Spinal cord (tissue), 10 donors: ENCODE data around the gene PDE11A. TPM values are rescaled to one million over a fixed set of nuclear protein-coding genes. Genes with fewer than 3 reads are reported as not detected.
"Not testable (repeated sequence)": the region's sequence is repeated elsewhere in the genome, so short reads cannot be mapped to it uniquely, and the experiment has no call there.

Experiments
- DNase-seq, 6 donors: peaks; one replicate each; pipeline versions ENCODE4 v3.0.0 to v3.0.0-alpha.2; 2013 to 2015; ENCODE audit warnings: low spot score in 6 of 6, low read depth in 4 of 6
- H3K27ac ChIP-seq: one replicate; pipeline ENCODE4 v1.5.1; 2013; ENCODE audit warnings: low read depth, low read length, control low read depth
- H3K27me3 ChIP-seq: one replicate; pipeline ENCODE4 v1.6.1; 2013; ENCODE audit warnings: low read length; ENCODE audit not compliant: control insufficient read depth, insufficient read depth
- H3K36me3 ChIP-seq: one replicate; pipeline ENCODE4 v1.6.1; 2013; ENCODE audit warnings: low read length; ENCODE audit not compliant: control insufficient read depth, insufficient read depth
- H3K4me1 ChIP-seq: one replicate; pipeline ENCODE4 v1.6.1; 2013; ENCODE audit warnings: low read length; ENCODE audit not compliant: control insufficient read depth, insufficient read depth
- H3K4me3 ChIP-seq: one replicate; pipeline ENCODE4 v1.5.1; 2013; ENCODE audit warnings: low read depth, low read length, control low read depth
- H3K9me3 ChIP-seq: one replicate; pipeline ENCODE4 v1.6.1; 2013; ENCODE audit warnings: low read length; ENCODE audit not compliant: control insufficient read depth, insufficient read depth
- WGBS: methylation state at CpG from one replicate; pipeline ENCODE4 v1.1.5; 2013; ENCODE audit warnings: missing lambda C conversion rate; ENCODE audit not compliant: insufficient coverage; 5-methylcytosine and 5-hydroxymethylcytosine counted together
- polyA plus RNA-seq, 2 donors: library from polyadenylated mRNA; unstranded; fragments of 120-200 nt; gene quantifications; one replicate each; pipeline ENCODE4 v1.2.1, GENCODE V29; 2013; ENCODE audit not compliant: insufficient read length in 2 of 2
- total RNA-seq, 2 donors: library from RNA; depleted of rRNA in 1 of 2; stranded (reverse); fragments of 120-200 nt in 1 of 2; fragments of >200 nt in 1 of 2; gene quantifications; one replicate each; pipeline versions ENCODE4 v1.2.3 to v1.2.4, GENCODE V29; 2013 to 2014
- donor health status: healthy.

Gene PDE11A
- total and polyA plus RNA-seq, 4 donors: 1.9 to 6.5 (median 2.1) TPM

DNA sequence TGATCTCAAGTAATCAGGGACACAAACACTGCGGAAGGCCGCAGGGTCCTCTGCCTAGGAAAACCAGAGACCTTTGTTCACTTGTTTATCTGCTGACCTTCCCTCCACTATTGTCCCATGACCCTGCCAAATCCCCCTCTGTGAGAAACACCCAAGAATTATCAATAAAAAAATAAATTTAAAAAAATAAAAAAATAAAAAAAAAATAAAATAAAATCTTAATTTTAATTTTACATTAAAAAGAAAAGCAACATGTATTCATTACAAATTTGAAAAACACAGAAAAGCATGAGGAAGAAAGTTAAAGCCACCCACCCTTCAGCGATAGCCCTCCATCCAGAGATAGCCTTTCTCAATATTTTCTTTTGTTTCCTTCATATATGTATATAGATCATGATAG, 125.0 kb downstream of the PDE11A start:
- H3K27ac ChIP-seq, DNase-seq, H3K4me1 ChIP-seq, H3K36me3 ChIP-seq, H3K27me3 ChIP-seq, H3K9me3 ChIP-seq, H3K4me3 ChIP-seq: not testable (repeated sequence)
- WGBS: no CpG with 5 or more reads among the region's 3 CpGs

DNA sequence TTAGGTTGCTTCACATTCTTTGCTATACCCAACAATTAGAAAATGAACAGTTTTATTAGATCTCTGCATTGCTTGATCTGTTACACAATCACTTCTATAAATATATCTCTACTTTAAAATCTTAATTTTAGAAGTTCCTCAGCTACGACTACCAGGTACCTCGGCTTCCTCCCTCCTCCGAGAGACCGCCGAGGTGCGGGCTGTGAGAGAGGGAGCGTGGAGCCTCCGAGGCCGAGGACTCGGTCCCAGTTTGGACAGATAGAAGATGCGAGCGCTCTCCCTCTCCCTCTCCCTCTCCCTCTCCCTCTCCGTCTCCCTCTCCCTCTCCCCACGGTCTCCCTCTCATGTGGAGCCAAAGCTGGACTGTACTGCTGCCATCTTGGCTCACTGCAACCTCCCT, 128.0 kb downstream of the PDE11A start:
- no CpG with 5 or more reads among the region's 14 CpGs for WGBS
- not testable (repeated sequence) for DNase-seq, H3K9me3 ChIP-seq, H3K36me3 ChIP-seq, H3K27ac ChIP-seq, H3K4me1 ChIP-seq, H3K27me3 ChIP-seq, H3K4me3 ChIP-seq

DNA sequence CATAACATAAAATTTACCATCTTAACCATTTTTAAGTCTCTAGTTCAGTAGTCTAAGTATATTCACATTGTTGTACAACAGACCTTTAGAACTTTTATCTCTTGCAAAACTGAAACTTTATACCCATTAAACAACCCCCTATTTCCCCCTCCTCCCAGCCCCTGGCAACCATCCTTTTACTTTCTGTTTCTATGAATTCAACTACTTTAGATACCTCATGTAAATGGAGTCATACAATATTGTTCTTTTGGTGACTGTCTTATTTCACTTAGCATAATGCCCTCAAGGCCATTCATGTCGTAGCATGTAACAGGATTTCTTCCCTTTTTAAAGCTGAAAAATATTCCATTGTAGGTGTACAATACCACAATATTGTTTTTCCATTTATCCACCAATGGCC, 129.8 kb downstream of the PDE11A start:
- WGBS: no CpG with 5 or more reads among the region's 1 CpG
- Histone ChIP-seq H3K27ac (no peak overlapping the region), H3K27me3 (no peaks in the 10 kb centered on the region), H3K4me1 (no peaks in the 10 kb centered on the region), H3K9me3 (no peaks in the 10 kb centered on the region), H3K4me3 (no peak overlapping the region), H3K36me3 (no peaks in the 10 kb centered on the region)
- DNase-seq: no peak

DNA sequence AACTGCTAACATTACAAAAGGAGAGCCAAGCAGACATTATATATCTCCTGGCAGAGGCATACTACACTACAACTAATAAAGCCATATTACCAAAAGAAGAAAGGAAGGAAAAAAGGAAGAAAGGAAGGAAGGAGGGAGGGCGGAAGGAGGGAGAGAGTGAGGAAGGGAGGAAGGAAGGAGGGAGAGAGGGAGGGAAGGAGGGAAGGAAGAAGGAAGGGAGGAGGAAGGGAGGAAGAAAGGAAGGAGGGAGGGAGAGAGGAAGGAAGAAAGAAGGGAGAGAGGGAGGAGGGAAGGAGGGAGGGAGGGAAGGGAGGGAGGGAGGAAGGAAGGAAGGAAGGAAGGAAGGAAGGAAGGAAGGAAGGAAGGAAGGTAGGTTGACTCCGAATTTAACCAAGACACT, 133.4 kb downstream of the PDE11A start:
- Histone ChIP-seq H3K4me3 (no peak overlapping the region), H3K36me3 (no peaks in the 10 kb centered on the region), H3K27me3 (no peaks in the 10 kb centered on the region), H3K9me3 (no peaks in the 10 kb centered on the region), H3K27ac (no peak overlapping the region), H3K4me1 (no peaks in the 10 kb centered on the region)
- WGBS: 92% methylated on average over 1 of the region's 2 CpGs
- no peak for DNase-seq

DNA sequence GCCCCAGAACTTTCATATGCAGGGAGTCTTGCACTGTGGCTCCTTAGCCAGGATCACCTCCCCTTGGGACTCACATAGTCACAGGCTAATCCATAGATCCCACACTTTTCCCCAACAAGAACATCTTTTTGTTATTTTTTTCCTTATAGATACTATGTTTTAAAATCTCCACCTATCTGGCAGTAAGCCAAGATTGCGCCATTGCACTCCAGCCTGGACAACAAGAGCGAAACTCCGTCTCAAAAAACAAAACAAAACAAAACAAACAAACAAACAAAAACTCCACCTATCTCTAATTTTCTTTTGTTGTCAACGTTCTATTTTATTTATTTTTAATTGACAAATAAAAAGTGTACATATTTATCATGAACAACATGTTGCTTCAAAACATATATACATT, 141.7 kb downstream of the PDE11A start:
- no CpG with 5 or more reads among the region's 4 CpGs for WGBS
- DNase-seq: no peak

DNA sequence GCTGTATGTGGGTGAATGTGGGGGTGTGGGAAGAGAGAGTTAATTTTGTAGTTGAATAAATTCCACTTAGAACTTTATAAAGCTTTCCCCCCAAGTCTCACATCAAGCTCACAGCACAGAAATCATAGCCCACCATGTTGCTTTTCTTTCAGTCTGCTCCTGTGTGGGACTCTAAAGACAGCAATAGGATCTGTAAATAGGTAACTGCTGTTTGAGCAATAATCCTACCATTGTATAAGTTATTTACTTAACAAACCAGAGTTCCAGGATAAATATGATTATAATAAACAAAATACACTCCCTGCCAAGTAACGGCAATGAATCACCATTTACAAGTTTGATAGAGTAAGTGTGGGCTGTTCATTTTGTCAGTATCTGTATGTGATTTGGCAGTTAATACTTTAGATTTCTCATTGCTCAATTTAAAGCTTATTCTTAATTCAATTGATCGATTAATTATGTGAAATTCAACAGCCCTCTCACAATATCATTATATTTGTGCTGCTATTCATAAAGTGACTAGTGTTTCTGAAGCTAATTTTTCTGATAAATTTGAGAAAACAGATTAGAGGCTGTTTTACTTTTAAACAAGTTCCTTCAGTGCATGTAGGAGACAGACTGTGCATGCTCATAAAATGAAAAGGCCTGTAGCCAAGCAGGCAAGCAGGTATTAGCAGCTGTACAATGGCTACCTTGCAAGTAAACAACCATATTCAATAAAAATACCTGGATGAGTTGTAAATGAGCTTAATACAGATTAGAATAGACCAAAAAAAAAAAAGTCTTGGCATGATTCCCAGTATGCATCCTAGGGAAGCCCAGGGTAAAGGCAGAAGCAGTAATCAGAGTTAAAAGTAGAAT, 142.7 kb downstream of the PDE11A start:
- no CpG with 5 or more reads among the region's 2 CpGs for WGBS
- Histone ChIP-seq H3K9me3 (no peaks in the 10 kb centered on the region), H3K4me3 (no peak overlapping the region), H3K4me1 (no peaks in the 10 kb centered on the region), H3K27ac (no peak overlapping the region), H3K27me3 (no peaks in the 10 kb centered on the region), H3K36me3 (no peaks in the 10 kb centered on the region)
- peak in 1 of 6 donors; percentile 51 for DNase-seq

More for the DNA sequence above, 141.7 kb downstream of the PDE11A start:
- no peak overlapping the region for H3K27ac ChIP-seq
- no peaks in the 10 kb centered on the region for H3K27me3 ChIP-seq
- no peak overlapping the region for H3K4me3 ChIP-seq
- H3K4me1 ChIP-seq: no peaks in the 10 kb centered on the region
- H3K36me3 ChIP-seq: no peaks in the 10 kb centered on the region
- no peaks in the 10 kb centered on the region for H3K9me3 ChIP-seq

DNA sequence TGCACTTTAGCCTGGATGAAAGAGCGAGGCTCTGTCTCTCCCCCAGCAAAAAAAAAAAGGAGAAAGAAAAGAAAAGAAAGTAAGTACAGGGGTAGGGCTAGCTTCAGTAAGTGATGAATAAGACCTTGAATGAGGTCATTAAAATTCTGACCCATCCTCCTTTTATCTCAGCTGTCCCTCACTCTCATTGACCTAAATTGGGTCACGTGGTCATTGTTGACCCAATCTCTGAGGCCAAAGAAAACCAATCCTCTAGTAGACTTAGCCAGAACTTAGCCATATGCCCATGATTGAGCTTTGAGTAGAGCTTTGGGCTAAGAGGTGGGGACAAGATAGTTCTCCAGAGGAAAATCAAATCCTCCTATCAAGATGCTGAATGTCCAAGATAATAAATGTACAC, 149.3 kb downstream of the PDE11A start:
- Histone ChIP-seq H3K4me1 (no peaks in the 10 kb centered on the region), H3K27me3 (no peaks in the 10 kb centered on the region), H3K27ac (no peak overlapping the region), H3K4me3 (no peak overlapping the region), H3K9me3 (no peaks in the 10 kb centered on the region), H3K36me3 (no peaks in the 10 kb centered on the region)
- no peak for DNase-seq
- WGBS: no CpG with 5 or more reads among the region's 2 CpGs

DNA sequence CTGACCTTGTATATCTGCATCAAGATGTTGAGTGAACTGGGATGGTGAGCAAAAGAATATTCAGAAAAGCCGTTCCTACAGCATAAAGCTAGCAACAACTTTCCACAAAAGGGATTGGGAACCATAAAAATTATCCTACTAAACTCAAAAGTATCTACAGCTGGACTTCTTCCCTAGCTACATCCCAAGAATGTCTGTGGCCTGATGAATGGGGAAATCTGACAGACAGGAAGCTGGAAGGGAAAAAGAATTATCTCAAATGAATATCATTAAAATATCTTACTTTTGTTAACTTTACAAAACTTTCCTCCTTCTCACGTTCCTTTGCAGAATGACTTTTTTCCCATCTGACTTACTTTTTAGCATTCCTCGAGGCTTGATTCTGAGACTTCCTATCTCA, 150.9 kb downstream of the PDE11A start:
- Histone ChIP-seq H3K4me1 (no peaks in the 10 kb centered on the region), H3K36me3 (no peaks in the 10 kb centered on the region), H3K4me3 (no peak overlapping the region), H3K27ac (no peak overlapping the region), H3K27me3 (no peaks in the 10 kb centered on the region), H3K9me3 (no peaks in the 10 kb centered on the region)
- 86% methylated on average over 2 of the region's 3 CpGs for WGBS
- DNase-seq: no peak

DNA sequence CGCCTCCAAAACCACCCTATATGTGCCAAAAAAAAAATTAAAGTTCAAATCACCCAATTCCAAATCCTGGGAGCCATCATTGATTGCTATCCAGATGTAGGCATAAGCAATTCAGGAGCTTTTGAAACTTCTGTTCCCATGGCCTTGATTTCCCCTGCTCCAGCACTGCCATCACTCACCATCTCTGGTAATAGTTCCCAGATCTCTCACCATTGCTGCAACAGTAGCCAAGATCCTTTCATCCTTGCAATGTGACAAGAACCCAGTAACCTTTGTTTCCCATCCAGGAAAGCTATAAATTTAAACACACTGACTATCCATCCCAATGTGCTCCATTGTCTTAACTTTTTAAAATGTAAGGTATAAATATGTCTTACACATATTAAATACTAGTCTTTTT, 155.4 kb downstream of the PDE11A start:
- Histone ChIP-seq H3K27ac (no peak overlapping the region), H3K27me3 (no peaks in the 10 kb centered on the region), H3K9me3 (no peaks in the 10 kb centered on the region), H3K4me1 (no peaks in the 10 kb centered on the region), H3K4me3 (no peak overlapping the region), H3K36me3 (no peaks in the 10 kb centered on the region)
- DNase-seq: peak in 1 of 6 donors; percentile 27
- WGBS: 86% methylated on average over 1 of the region's 1 CpG

DNA sequence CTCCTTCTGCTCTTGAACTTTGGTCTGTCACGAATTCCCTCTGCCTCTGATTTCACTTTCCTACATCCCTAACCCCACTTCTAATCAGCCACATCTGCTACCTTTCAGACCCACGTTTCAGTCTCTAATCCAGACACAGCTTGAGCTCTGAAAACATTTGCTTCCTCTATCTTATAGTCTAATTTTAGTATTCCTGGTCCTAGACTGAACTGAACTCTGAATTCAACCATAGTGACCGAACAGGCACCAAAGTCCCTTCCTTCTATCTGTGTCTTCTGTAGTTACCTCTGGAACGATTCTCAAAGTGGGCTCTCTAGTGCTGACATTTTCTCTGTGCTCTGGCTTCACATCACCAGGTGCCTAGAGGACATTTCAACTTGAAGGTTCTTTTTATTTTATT, 156.2 kb downstream of the PDE11A start:
- no peaks in the 10 kb centered on the region for H3K27me3 ChIP-seq
- no peaks in the 10 kb centered on the region for H3K36me3 ChIP-seq
- no peaks in the 10 kb centered on the region for H3K4me1 ChIP-seq
- 86% methylated on average over 4 of the region's 4 CpGs for WGBS
- no peaks in the 10 kb centered on the region for H3K9me3 ChIP-seq
- no peak overlapping the region for H3K4me3 ChIP-seq
- DNase-seq: no peak
- no peak overlapping the region for H3K27ac ChIP-seq
